HFF-Myc (cell line): ENCODE results near the gene AP4S1.
"Not testable (repeated sequence)": the region's sequence is repeated elsewhere in the genome, so short reads cannot be mapped to it uniquely, and the experiment has no call there.

Source experiments
- DNase-seq: peaks from one replicate; pipeline ENCODE4 v3.0.0-alpha.2; 2011; ENCODE audit warnings: low read depth; ENCODE audit errors: extremely low read depth
- H3K4me3 ChIP-seq: replicated peaks from 2 replicates; pipeline ENCODE4 v1.5.1; 2011; ENCODE audit warnings: low read depth, mild to moderate bottlenecking, control low read depth, low read length
- CTCF ChIP-seq: IDR thresholded peaks from 2 replicates; pipeline ENCODE4 v1.5.1; 2012; ENCODE audit warnings: mild to moderate bottlenecking, low read depth, low read length, control low read depth; ENCODE audit errors: missing control alignments

AP4S1 gene

DNA sequence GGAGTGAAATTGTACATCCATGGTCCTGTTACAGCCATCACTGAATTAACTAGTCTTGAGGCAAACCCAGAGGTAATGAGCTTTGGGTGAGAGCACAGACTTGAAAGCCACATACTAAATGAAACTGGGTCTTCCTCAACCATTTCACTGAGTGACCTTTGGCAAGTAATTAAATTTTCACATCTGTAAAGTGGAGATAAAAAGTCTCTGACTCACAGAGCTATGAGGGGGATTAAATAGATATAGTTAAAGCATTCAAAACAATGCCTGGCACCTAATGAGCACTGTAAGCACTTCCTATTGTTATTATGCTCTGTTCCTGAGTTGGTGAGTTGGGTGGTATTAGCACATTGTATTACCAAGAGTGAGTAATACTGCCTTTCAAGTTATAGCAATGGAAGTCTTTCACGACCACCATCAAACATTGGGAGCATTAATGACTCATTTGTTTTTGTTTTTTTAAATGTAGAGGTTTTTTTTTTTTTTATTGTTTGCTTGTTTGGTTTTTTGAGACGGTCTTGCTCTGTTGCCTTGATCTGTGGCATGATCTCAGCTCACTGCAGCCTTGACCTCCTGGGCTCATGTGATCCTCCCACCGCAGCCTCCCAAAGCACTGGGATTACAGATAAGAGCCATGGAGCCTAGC is 13.2 kb downstream of the AP4S1 start:
- TF ChIP-seq CTCF = no peak
- no peak overlapping the region for H3K4me3 ChIP-seq
- no peak for DNase-seq

DNA sequence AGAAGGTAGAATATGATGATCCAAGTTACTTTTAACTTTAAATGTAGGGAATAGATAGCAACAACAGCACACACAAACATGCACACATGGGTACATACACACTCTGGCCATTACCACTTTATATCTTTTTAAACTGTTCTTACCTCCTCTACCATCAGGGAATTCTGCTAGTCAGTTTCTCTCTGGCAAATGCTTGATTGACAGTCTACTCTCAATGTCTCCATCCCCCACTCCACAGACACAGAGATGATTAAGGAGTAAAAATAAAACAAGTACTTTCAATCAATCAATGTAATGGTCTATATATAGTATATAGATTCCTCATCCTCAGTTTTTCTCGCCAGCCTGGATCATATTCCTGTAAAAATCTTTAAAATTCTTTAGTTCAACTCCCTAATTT is 16.9 kb downstream of the AP4S1 start:
- H3K4me3 ChIP-seq = no peak overlapping the region
- TF ChIP-seq CTCF = no peak
- no peak for DNase-seq

- not testable (repeated sequence) for H3K4me3 ChIP-seq, DNase-seq
These were observed 17.4 kb downstream of the AP4S1 start for GRCh38 chr14:31042893-31043292.

- no peak overlapping the region for H3K4me3 ChIP-seq
- TF ChIP-seq CTCF = no peak
- DNase-seq = no peak
These were observed 17.9 kb downstream of the AP4S1 start for GRCh38 chr14:31043379-31043778.

GRCh38 chr14:31045501-31046080 is 20.1 kb downstream of the AP4S1 start:
- no peak for TF ChIP-seq CTCF
- DNase-seq = no peak
- no peak overlapping the region for H3K4me3 ChIP-seq

- TF ChIP-seq CTCF = no peak
- no peak overlapping the region for H3K4me3 ChIP-seq
- no peak for DNase-seq
These were observed 22.1 kb downstream of the AP4S1 start for GRCh38 chr14:31047503-31047902.

DNA sequence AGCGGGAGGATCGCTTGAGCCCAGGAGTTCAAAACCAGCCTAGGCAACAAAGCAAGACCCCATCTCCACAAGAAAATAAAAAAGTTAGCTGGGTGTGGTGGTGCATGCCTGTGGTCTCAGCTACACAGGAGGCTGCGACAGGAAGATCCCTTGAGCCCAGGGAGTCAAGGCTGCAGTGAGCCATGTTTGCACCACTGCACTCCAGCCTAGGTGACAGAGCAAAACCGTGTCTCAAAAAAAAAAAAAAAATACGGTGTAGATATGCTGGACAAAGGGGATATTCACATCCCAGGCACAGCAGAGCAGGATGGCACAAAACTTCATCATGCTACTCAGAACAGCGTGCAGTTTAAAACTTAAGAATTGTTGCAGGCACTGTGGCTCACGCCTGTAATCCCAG is 25.6 kb downstream of the AP4S1 start:
- TF ChIP-seq CTCF = no peak
- no peak for DNase-seq

More for the DNA sequence above, 25.6 kb downstream of the AP4S1 start:
- H3K4me3 ChIP-seq = no peak overlapping the region
